GM19193 (cell line): ENCODE results near the gene NTM.

Source experiments
- POLR2A ChIP-seq: IDR thresholded peaks from 4 replicates; pipeline ENCODE4 v1.6.1; 2011; ENCODE audit not compliant: insufficient read depth, insufficient read length; ENCODE audit errors: extremely low read depth

The NTM gene

GRCh38 chr11:132254906-132255305 lies 884.5 kb downstream of the NTM start:
- TF ChIP-seq POLR2A: no peak

- TF ChIP-seq POLR2A: no peak
Measured at GRCh38 chr11:132256528-132257279, 886.3 kb downstream of the NTM start.

GRCh38 chr11:132257871-132258270 lies 887.5 kb downstream of the NTM start:
- TF ChIP-seq POLR2A: no peak

GRCh38 chr11:132258875-132259274 lies 888.5 kb downstream of the NTM start:
- TF ChIP-seq POLR2A: no peak

GRCh38 chr11:132260636-132261035 lies 890.2 kb downstream of the NTM start:
- no peak for TF ChIP-seq POLR2A

- no peak for TF ChIP-seq POLR2A
Measured at GRCh38 chr11:132263241-132263640, 892.8 kb downstream of the NTM start.

GRCh38 chr11:132263875-132264274 lies 893.5 kb downstream of the NTM start:
- no peak for TF ChIP-seq POLR2A

GRCh38 chr11:132264616-132265015 lies 894.2 kb downstream of the NTM start:
- no peak for TF ChIP-seq POLR2A

GRCh38 chr11:132278801-132279574 lies 908.6 kb downstream of the NTM start:
- TF ChIP-seq POLR2A: no peak

- TF ChIP-seq POLR2A: no peak
Measured at GRCh38 chr11:132284048-132284447, 913.6 kb downstream of the NTM start.

GRCh38 chr11:132284611-132285010 lies 914.2 kb downstream of the NTM start:
- TF ChIP-seq POLR2A: no peak

GRCh38 chr11:132285631-132286030 lies 915.2 kb downstream of the NTM start:
- no peak for TF ChIP-seq POLR2A

GRCh38 chr11:132286106-132286505 lies 915.7 kb downstream of the NTM start:
- no peak for TF ChIP-seq POLR2A

- TF ChIP-seq POLR2A: no peak
Measured at GRCh38 chr11:132288036-132288435, 917.6 kb downstream of the NTM start.

- TF ChIP-seq POLR2A: no peak
Measured at GRCh38 chr11:132289590-132290256, 919.3 kb downstream of the NTM start.
